ENCODE results near the gene BCL2L11.

DNA sequence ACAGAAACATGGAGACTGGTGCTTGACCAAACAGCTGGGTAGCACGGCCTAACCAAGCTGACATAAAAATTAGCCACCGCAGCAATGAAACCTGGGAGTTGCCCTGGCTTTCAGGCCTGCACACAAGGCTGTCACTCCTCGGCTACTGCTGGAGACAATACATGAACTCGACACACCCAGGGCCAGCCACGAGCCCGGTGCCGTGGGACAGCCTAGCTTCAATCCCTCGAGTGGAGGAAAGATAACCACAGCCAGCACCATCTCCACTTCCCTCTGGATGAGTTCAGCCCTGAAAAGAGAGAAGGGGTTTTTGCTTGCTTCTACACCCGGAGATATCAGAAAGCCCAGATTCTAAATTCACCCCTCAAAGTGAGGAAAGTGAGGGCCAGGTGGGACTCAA is 78.0 kb downstream of the BCL2L11 start:
- TF ChIP-seq, protein P1, sequence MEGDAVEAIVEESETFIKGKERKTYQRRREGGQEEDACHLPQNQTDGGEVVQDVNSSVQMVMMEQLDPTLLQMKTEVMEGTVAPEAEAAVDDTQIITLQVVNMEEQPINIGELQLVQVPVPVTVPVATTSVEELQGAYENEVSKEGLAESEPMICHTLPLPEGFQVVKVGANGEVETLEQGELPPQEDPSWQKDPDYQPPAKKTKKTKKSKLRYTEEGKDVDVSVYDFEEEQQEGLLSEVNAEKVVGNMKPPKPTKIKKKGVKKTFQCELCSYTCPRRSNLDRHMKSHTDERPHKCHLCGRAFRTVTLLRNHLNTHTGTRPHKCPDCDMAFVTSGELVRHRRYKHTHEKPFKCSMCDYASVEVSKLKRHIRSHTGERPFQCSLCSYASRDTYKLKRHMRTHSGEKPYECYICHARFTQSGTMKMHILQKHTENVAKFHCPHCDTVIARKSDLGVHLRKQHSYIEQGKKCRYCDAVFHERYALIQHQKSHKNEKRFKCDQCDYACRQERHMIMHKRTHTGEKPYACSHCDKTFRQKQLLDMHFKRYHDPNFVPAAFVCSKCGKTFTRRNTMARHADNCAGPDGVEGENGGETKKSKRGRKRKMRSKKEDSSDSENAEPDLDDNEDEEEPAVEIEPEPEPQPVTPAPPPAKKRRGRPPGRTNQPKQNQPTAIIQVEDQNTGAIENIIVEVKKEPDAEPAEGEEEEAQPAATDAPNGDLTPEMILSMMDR (IDR thresholded peaks at IDR 0.05), result no peak
- TF ChIP-seq POLR2A (IDR thresholded peaks at IDR 0.05), result no peak

Data from heart left ventricle (tissue), 13 donors.